ENCODE measurements around the gene MOV10.

DNA sequence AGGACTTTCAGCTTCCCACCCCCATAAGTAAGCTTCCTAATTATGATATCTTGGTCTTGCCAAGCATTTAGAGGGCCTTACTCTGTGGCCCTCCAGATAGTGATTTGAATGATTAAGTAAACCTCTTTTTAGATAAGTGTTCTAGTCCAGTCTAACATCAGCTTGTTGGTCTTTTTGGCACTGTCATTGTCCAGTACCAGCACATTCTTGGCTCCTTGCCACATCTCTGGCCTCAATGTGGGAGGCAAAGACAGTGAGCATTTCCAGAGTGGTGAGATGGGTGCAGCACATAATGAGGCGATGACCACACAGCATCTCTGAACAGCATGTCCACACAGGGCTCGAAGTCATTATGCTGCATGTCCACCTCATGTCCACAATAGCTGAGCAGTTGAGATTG is 48.8 kb upstream of the MOV10 start:
- TF ChIP-seq CTCF (IDR thresholded peaks at IDR 0.05), result no peak
- TF ChIP-seq POLR2A (IDR thresholded peaks at IDR 0.05), result no peak
